Effector memory CD8-positive, alpha-beta T cell (primary cell): ENCODE data around the gene GLB1L2.

Experiments
- ATAC-seq: fragments of 150-1000 bp; cut with Tn5 transposase; replicated peaks from 2 replicates; pipeline ENCODE4 v1.10.0; 2021; ENCODE audit warnings: mild to moderate bottlenecking, moderate library complexity
- DNase-seq, 3 experiments: peaks; one replicate each; pipeline ENCODE4 v3.0.0; 2021
- H3K27ac Mint-ChIP-seq, 2 donors: one replicate each; pipeline ENCODE4 v1.8.0; 2022; ENCODE audit warnings: mild to moderate bottlenecking in 2 of 2, mixed read lengths in 2 of 2, moderate library complexity in 2 of 2
- H3K27me3 Mint-ChIP-seq, 2 donors: one replicate each; pipeline ENCODE4 v1.8.0; 2022; ENCODE audit warnings: mixed read lengths in 2 of 2
- H3K36me3 Mint-ChIP-seq: one replicate; pipeline ENCODE4 v1.8.0; 2022; ENCODE audit warnings: mild to moderate bottlenecking, moderate library complexity, mixed read lengths; ENCODE audit not compliant: insufficient read depth
- H3K4me1 Mint-ChIP-seq, 2 donors: one replicate each; pipeline ENCODE4 v1.8.0; 2022; ENCODE audit warnings: low read depth in 2 of 2, mixed read lengths in 2 of 2
- H3K4me3 Mint-ChIP-seq, 2 donors: one replicate each; pipeline ENCODE4 v1.8.0; 2022; ENCODE audit warnings: mild to moderate bottlenecking in 2 of 2, mixed read lengths in 2 of 2, moderate library complexity in 2 of 2
- H3K9me3 Mint-ChIP-seq, 2 donors: one replicate each; pipeline ENCODE4 v1.8.0; 2022; ENCODE audit warnings: mixed read lengths in 2 of 2

GLB1L2 gene

DNA sequence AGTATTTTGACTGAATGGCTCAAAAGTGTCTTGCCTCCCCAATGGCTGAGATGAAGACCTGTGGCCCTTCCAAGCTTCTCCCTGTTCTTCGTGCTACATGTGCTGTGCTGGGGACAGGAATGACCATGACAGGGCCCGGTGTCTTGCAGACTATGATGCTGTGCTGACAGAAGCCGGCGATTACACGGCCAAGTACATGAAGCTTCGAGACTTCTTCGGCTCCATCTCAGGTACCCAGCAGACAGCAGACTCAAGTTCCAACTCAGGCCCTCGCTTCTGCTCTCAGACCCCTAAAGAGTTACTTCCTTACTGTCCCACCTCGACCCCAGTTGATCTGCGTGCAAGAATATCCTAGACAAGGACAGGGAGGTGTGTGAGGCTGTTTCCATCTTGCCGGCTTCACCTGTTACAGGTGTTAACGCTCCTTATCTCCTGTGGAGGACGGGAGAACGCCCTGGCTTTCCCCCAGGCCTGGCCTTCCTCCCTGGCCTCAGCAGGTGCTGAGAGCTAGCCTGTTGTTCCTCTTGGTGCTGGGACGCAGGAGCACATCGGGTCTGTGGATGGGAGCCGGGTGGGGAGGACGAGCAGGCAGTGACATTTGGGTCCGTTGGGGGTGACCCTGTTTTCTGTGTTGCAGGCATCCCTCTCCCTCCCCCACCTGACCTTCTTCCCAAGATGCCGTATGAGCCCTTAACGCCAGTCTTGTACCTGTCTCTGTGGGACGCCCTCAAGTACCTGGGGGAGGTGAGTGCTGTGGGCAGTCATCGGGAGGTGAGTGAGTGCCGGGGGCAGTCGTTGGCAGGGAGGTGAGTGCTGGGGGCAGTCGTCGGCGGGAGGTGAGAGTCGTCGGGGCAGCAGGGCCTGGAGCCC lies 38.1 kb downstream of the GLB1L2 start:
- DNase-seq (no peak), ATAC-seq (no peak)
- Mint-ChIP-seq H3K27ac (peak overlapping the region in 1 of 2 donors; percentile 53), H3K9me3 (no peaks in the 10 kb centered on the region), H3K27me3 (no peaks in the 10 kb centered on the region), H3K4me3 (no peak overlapping the region), H3K4me1 (peaks cover 0 to 10% of the 10 kb centered on the region in 2 donors), H3K36me3 (no peaks in the 10 kb centered on the region)

DNA sequence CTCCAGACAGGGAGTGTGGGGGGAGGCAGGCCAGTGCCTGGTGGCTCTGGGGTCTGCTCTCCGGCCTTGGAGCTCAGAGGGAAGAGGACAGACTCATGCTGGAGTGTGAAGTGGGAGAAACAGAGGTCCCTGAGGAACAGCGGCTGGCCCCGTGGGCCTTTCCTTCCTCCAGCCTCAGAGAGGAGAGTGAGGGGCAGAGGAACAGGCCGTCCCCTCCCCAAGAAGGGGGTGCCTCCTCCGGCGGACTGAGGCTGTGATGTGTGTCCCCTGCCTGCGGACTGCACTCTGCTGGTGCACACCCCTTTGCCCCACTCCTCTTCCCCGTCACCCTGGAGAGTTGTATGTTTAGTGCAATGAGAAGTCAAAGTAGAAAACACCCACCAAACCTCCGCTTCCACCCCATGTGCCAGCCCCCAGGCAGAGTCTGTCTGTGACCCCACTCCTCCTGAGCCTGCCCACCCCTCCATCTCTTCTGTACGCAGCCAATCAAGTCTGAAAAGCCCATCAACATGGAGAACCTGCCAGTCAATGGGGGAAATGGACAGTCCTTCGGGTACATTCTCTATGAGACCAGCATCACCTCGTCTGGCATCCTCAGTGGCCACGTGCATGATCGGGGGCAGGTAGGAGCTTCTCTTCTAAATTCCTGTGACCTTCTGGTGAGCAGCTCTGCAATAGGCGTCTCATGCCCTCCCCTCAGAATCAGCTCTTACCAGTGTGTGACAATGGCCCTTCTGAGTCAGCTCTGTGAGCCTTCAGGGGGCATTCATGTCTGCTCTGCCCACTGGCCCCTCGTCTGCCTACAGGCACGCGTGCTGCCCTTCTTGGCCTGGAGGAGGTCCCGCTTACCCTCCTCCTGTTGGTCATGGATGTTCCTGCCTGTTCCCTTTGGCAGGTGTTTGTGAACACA lies 39.0 kb downstream of the GLB1L2 start:
- no peak overlapping the region for H3K27ac Mint-ChIP-seq
- H3K9me3 Mint-ChIP-seq, result no peaks in the 10 kb centered on the region
- H3K4me3 Mint-ChIP-seq, result no peak overlapping the region
- peaks cover 0 to 11% of the 10 kb centered on the region in 2 donors for H3K4me1 Mint-ChIP-seq
- H3K36me3 Mint-ChIP-seq, result no peaks in the 10 kb centered on the region
- DNase-seq (no peak), ATAC-seq (no peak)
- H3K27me3 Mint-ChIP-seq, result no peaks in the 10 kb centered on the region

DNA sequence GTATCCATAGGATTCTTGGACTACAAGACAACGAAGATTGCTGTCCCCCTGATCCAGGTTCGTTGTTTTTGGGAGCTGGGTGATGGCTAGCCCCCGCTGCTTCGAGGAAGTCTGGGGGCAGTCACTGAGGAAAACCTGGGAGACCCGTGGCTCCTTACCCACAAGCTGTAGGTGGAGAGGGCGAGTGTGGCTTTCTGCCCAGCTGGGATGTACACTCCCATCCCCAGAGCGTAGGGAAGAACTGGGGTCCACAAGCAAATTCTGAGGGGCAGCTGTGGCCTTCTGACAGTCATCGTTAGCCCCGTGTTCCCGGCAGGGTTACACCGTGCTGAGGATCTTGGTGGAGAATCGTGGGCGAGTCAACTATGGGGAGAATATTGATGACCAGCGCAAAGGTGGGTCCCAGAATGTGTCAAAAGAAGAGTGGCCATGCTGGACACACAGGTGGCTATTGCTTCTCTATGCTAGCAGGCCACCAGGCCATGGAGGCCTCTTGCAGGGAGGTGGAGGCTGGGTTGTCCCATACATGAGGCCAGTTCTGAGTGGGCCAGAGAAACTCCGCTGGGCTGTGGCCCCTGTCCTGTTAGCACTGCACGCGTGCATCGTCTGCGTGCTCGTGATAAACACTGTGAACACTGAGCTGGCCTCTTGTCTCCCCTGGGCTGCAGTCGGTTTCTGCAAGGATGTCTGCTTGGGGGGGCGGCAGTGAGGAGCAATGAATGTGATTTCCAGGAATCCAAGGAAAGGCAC lies 39.8 kb downstream of the GLB1L2 start:
- Mint-ChIP-seq H3K27me3 (no peaks in the 10 kb centered on the region), H3K27ac (no peak overlapping the region), H3K9me3 (no peaks in the 10 kb centered on the region), H3K36me3 (no peaks in the 10 kb centered on the region), H3K4me1 (peaks cover 0 to 11% of the 10 kb centered on the region in 2 donors), H3K4me3 (no peak overlapping the region)
- ATAC-seq (no peak), DNase-seq (no peak)

DNA sequence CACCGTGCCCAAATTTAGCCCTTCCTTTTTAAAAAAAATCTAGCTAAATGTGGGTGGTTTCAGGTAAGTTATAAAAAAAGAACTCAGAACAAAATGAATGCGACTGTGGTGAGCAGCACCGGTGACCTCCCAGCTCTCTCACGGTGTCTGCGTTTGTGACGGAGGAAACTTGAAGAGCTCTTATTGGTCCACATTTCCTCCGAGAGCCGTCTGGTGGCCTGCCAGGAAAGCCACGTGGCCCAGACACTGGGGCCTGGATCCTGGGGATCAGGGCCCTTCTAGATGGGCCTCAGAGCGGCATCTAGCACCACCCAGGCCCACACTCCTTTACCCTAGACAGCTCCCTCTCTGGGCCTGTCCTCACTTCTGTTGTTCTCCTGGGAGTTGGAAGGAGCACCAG lies 40.7 kb downstream of the GLB1L2 start:
- ATAC-seq, result no peak
- Mint-ChIP-seq H3K27me3 (peaks cover 0 to 4% of the 10 kb centered on the region in 2 donors), H3K27ac (peak overlapping the region in 1 of 2 donors; percentile 63), H3K9me3 (no peaks in the 10 kb centered on the region), H3K36me3 (no peaks in the 10 kb centered on the region), H3K4me3 (no peak overlapping the region), H3K4me1 (peaks cover 0 to 11% of the 10 kb centered on the region in 2 donors)
- no peak for DNase-seq

DNA sequence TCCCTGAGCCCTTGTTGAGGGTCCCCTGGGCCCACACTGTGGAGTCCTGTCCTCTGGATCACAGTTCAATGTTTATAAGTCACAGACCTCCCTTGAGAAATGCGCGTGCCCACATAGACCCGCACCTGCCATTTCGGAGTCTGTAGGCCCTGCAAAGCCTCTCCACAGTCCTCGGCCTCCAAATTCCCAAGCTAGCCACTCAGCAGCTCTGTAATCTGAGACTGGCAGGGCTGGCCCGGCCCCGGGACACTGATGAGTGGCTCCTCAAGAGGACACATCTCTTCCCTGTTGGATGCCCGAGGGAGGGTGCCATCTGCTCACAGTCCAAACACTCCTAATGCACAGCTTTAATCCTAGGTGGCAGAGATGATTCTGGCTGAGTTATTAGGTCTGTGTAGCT lies 41.2 kb downstream of the GLB1L2 start:
- Mint-ChIP-seq H3K4me1 (peaks cover 0 to 11% of the 10 kb centered on the region in 2 donors), H3K9me3 (no peaks in the 10 kb centered on the region), H3K27ac (peak overlapping the region in 1 of 2 donors; percentile 63), H3K36me3 (no peaks in the 10 kb centered on the region), H3K27me3 (peaks cover 0 to 8% of the 10 kb centered on the region in 2 donors), H3K4me3 (no peak overlapping the region)
- ATAC-seq, result no peak
- DNase-seq, result no peak

DNA sequence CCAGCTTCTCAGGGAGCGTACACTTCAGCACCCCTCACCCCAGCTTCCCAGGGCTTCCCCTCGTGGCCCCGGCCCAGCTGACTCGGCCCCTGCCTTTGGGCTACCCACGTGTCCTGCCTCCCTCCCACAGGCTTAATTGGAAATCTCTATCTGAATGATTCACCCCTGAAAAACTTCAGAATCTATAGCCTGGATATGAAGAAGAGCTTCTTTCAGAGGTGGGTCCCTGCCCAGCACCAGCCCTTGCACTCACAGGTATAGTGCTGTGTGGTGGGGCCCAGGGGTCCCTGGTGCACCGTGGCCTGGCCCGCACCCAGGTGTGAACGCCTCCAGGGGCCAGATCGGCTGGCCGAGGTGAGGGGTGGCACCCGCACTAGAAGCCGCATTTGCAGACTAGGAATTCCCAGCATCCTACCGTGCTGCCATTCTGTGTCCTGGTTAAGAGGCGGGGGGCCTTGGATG lies 41.8 kb downstream of the GLB1L2 start:
- ATAC-seq (no peak), DNase-seq (no peak)
- Mint-ChIP-seq H3K9me3 (no peaks in the 10 kb centered on the region), H3K4me1 (peaks cover 0 to 11% of the 10 kb centered on the region in 2 donors), H3K27me3 (peaks cover 0 to 14% of the 10 kb centered on the region in 2 donors), H3K36me3 (no peaks in the 10 kb centered on the region), H3K27ac (peak overlapping the region in 1 of 2 donors; percentile 63), H3K4me3 (no peak overlapping the region)

DNA sequence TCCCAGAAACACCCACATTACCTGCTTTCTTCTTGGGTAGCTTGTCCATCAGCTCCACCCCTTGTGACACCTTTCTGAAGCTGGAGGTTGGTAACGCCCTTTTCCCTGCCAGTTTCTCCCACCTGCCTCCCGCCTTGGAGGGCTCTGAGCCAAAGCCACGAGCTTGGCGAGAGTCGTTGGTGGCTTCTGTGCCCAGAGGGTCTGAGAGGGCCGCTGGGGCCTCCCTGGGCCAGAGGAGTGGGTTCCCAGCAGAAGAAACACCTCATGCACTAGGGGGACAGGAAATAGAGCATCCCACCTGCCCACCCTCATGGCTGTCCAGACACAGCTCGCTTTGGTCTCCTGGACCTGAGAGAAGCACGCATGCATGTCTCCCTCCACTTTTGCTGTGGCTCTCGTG lies 42.4 kb downstream of the GLB1L2 start:
- no peak overlapping the region for H3K4me3 Mint-ChIP-seq
- H3K9me3 Mint-ChIP-seq, result no peaks in the 10 kb centered on the region
- H3K27ac Mint-ChIP-seq, result peak overlapping the region in 1 of 2 donors; percentile 62
- H3K27me3 Mint-ChIP-seq, result peaks cover 0 to 14% of the 10 kb centered on the region in 2 donors
- H3K36me3 Mint-ChIP-seq, result no peaks in the 10 kb centered on the region
- ATAC-seq (no peak), DNase-seq (no peak)
- H3K4me1 Mint-ChIP-seq, result peaks cover 0 to 11% of the 10 kb centered on the region in 2 donors

DNA sequence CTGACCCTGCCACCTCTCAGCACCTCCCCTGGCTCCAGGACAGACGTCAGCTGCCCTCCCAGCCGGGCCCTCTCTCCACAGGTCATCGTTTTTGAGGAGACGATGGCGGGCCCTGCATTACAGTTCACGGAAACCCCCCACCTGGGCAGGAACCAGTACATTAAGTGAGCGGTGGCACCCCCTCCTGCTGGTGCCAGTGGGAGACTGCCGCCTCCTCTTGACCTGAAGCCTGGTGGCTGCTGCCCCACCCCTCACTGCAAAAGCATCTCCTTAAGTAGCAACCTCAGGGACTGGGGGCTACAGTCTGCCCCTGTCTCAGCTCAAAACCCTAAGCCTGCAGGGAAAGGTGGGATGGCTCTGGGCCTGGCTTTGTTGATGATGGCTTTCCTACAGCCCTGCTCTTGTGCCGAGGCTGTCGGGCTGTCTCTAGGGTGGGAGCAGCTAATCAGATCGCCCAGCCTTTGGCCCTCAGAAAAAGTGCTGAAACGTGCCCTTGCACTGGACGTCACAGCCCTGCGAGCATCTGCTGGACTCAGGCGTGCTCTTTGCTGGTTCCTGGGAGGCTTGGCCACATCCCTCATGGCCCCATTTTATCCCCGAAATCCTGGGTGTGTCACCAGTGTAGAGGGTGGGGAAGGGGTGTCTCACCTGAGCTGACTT lies 43.2 kb downstream of the GLB1L2 start:
- H3K9me3 Mint-ChIP-seq, result no peaks in the 10 kb centered on the region
- H3K27me3 Mint-ChIP-seq, result peaks cover 0 to 19% of the 10 kb centered on the region in 2 donors
- peak overlapping the region in 1 of 2 donors; percentile 62 for H3K27ac Mint-ChIP-seq
- no peak for ATAC-seq
- no peak for DNase-seq
- H3K4me1 Mint-ChIP-seq, result peaks cover 0 to 11% of the 10 kb centered on the region in 2 donors
- H3K36me3 Mint-ChIP-seq, result no peaks in the 10 kb centered on the region
- no peak overlapping the region for H3K4me3 Mint-ChIP-seq

DNA sequence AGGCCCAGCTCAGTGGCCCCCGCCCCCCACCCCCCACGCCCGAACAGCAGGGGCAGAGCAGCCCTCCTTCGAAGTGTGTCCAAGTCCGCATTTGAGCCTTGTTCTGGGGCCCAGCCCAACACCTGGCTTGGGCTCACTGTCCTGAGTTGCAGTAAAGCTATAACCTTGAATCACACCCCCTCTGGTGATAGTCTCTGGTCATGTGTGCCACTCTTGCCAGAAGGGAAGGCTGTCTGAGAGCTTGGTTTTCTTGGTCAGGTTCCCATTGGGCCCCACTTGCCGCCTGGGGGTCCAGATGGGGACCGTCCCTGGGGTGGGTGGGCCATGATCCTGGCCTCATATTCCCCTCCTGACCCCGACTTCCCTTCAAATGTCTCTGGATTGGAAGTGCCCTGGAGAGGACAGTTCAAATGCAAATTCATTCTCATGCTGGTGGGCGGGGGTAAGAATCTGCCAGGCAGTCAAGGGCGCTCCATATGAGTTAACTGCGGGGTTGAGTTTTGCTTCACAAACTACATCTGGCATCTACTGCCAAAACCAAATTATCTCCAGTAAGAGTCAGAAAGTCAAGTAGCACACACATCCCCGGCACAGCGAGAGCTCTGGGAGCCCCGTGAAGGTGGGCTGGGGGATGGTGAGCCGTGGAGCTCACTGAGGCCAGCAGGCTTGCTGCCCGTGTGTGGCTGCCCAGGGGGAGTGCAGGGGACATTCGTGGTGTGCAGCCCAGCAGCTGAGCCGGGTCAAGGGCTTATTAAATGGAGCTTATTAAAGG lies 44.5 kb downstream of the GLB1L2 start:
- Mint-ChIP-seq H3K9me3 (no peaks in the 10 kb centered on the region), H3K4me3 (no peak overlapping the region), H3K27me3 (peaks cover 0 to 32% of the 10 kb centered on the region in 2 donors), H3K36me3 (no peaks in the 10 kb centered on the region), H3K27ac (no peak overlapping the region), H3K4me1 (peaks cover 0 to 9% of the 10 kb centered on the region in 2 donors)
- DNase-seq (no peak), ATAC-seq (no peak)

DNA sequence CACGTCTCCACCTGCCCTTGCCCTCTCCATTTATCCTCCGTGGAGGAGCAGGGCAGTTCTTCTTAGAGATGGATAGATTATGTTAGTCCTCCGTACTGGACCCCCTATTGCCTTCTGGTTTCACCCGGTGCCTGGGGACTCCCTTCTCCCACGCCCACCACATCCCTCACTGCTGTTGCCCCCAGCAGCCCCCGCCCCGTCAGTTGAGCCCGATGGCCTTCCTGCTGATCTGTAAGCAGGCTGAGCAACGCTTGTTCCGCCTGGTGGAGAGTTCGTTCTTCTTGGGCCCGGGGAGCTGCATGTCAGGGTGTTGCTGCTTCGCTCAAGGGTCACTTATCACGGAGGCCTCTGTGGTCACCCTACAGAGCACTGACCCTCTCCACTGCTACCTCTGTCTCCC lies 46.1 kb downstream of the GLB1L2 start:
- Mint-ChIP-seq H3K4me1 (peaks cover 0 to 5% of the 10 kb centered on the region in 2 donors), H3K4me3 (no peak overlapping the region), H3K36me3 (no peaks in the 10 kb centered on the region), H3K9me3 (no peaks in the 10 kb centered on the region), H3K27ac (no peak overlapping the region), H3K27me3 (peaks cover 0 to 44% of the 10 kb centered on the region in 2 donors)
- DNase-seq, result no peak
- ATAC-seq, result no peak

DNA sequence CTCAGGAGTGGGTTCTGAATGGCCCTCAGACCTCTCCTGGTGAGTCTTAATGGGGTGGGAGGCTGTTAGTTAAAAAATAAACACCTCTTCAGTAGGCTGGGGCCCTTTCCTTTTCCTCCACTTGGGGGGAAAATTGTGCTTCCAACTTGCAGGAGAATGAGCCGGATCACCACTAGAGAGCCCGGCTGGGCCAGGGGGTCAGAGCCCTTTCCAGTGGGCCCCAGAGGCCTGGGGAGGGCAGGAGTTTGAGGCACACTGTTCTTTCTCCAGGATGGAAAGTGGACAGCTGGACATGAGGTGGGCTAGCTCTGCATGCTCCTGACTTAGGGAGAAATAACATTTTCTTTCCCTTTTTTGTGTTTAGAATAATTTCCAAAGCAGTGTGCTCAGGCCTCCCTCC lies 47.5 kb downstream of the GLB1L2 start:
- H3K4me3 Mint-ChIP-seq, result no peak overlapping the region
- no peak overlapping the region for H3K27ac Mint-ChIP-seq
- no peaks in the 10 kb centered on the region for H3K9me3 Mint-ChIP-seq
- ATAC-seq, result no peak
- peaks cover 0 to 5% of the 10 kb centered on the region in 2 donors for H3K4me1 Mint-ChIP-seq
- H3K27me3 Mint-ChIP-seq, result peaks cover 0 to 51% of the 10 kb centered on the region in 2 donors
- DNase-seq, result no peak
- no peaks in the 10 kb centered on the region for H3K36me3 Mint-ChIP-seq

DNA sequence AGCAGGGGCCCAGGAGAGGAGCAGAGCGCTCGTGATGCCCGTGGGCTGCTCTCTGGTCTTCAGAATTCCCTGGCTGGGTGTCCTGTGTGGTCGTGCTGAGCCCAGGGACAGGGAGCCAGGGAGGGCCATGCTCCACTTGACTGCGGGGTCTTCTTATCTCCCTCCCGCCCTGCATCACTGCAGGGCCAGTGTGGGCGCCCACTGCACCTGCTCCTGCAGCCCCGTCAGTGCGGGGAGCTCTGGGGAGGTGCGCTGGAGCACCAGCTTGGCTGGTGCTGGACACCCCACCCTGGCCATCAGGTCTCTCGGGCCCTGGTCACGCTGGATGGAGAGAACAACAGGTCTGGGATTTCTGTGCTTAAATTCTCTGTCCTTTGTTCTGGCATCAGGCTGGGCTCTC lies 48.4 kb downstream of the GLB1L2 start:
- DNase-seq (no peak), ATAC-seq (no peak)
- no peak overlapping the region for H3K4me3 Mint-ChIP-seq
- no peaks in the 10 kb centered on the region for H3K9me3 Mint-ChIP-seq
- H3K27me3 Mint-ChIP-seq, result peaks cover 0 to 59% of the 10 kb centered on the region in 2 donors
- peak overlapping the region in 1 of 2 donors; percentile 41 for H3K27ac Mint-ChIP-seq
- H3K36me3 Mint-ChIP-seq, result no peaks in the 10 kb centered on the region
- peaks cover 2 to 4% of the 10 kb centered on the region in 2 donors for H3K4me1 Mint-ChIP-seq
